ENCODE measurements around the gene GGTA1. TPM values are rescaled to one million over a fixed set of nuclear protein-coding genes. Genes with fewer than 3 reads are reported as not detected.
A peak's percentile ranks its signal among the peaks of the same experiment; 100 is the strongest.

The GGTA1 gene
- total and polyA plus RNA-seq, 2 of the 8 experiments (the other 6 are each of a cell fraction or from before 2014, with no cell fraction given), result not detected

- no peak overlapping the region for H2BK120ac ChIP-seq (replicated peaks; ENCODE audit: low read depth, low read length)
- no peak overlapping the region for H2BK5ac ChIP-seq (ENCODE audit: low read depth, low read length)
- H2BK20ac ChIP-seq (ENCODE audit: low read length), result no peak overlapping the region
- H3K4ac ChIP-seq (replicated peaks; ENCODE audit: insufficient read length, low read depth, low read length), result no peak overlapping the region
- no peak overlapping the region for H4K8ac ChIP-seq (ENCODE audit: extremely low read depth, insufficient read depth, low read length)
- no peak overlapping the region for H3K18ac ChIP-seq (ENCODE audit: extremely low read depth, low read length)
- no peak overlapping the region; a peak in 1 of 4 replicates for H3K4me2 ChIP-seq (ENCODE audit: insufficient read depth in 1 of 2, low read depth in 2 of 2, low read length in 2 of 2)
- TF ChIP-seq CTCF (IDR thresholded peaks at IDR 0.05; ENCODE audit: control extremely low read depth in 1 of 3, insufficient read depth in 1 of 3, low read depth in 1 of 3, low read length in 3 of 3) (no peak), SP4 (IDR thresholded peaks at IDR 0.05; ENCODE audit: low read length) (no peak)
- DNase-seq (ENCODE audit: low read depth in 1 of 2, low spot score in 2 of 2) (no peak), FAIRE-seq (no peak)
- no peaks in the 10 kb centered on the region for H3K36me3 ChIP-seq (ENCODE audit: control insufficient read depth in 2 of 4, insufficient read depth in 4 of 4, low read length in 3 of 4)
- H3K27me3 ChIP-seq (replicated peaks in 1 of 4; ENCODE audit: control insufficient read depth in 3 of 4, extremely low read depth in 1 of 4, insufficient read depth in 3 of 4, low read length in 3 of 4), result 0 out of 7 replicates have a peak, but pooled peaks cover 0 to 3% (median 0%) of the 10 kb centered on the region in 4 experiments
- no peaks in the 10 kb centered on the region for H3K79me2 ChIP-seq (ENCODE audit: control insufficient read depth in 1 of 2, insufficient read depth in 2 of 2, low read length in 2 of 2)
- no peak overlapping the region for H3K27ac ChIP-seq (ENCODE audit: low read depth, low read length)
- H3K4me3 ChIP-seq (ENCODE audit: extremely low read depth in 1 of 4, insufficient read depth in 2 of 4, low read depth in 3 of 4, low read length in 4 of 4), result peak overlapping the region in 1 of 4 experiments; percentile 24; a peak in 1 of 8 replicates
- ChIA-PET CTCF (ENCODE audit: partially characterized antibody) (interaction anchor here (1.6 kb wide), 1 partner anchor 90 kb away, joined by 3 read pairs; no protein-coding TSS in a partner anchor), POLR2A (ENCODE audit: partially characterized antibody) (no interaction called here)
- H2BK12ac ChIP-seq (ENCODE audit: low read depth, low read length), result no peak overlapping the region
- H3K56ac ChIP-seq (replicated peaks; ENCODE audit: insufficient read length, low read depth, low read length), result no peak overlapping the region
- 95% methylated on average over 4 of the region's 5 CpGs; no CpG with 5 or more reads in 1 of the 2 experiments for WGBS, 2 experiments (ENCODE audit: extremely low coverage in 1 of 2, insufficient coverage in 1 of 2, insufficient read length in 1 of 2, insufficient replicate concordance in 2 of 2, low coverage in 1 of 2, low lambda C conversion rate in 2 of 2, missing lambda C conversion rate in 1 of 2)
- H3K14ac ChIP-seq (ENCODE audit: insufficient read length), result no peak overlapping the region
- no peaks in the 10 kb centered on the region for H4K20me1 ChIP-seq (replicated peaks in 1 of 2; ENCODE audit: control insufficient read depth in 1 of 2, insufficient read depth in 2 of 2, low read length in 2 of 2)
- no peak overlapping the region for H3K23ac ChIP-seq (ENCODE audit: insufficient read length)
- no peaks in the 10 kb centered on the region for H3K79me1 ChIP-seq (ENCODE audit: low read depth, low read length)
- H2BK15ac ChIP-seq (ENCODE audit: low read length), result no peak overlapping the region
- no peak overlapping the region for H3K9ac ChIP-seq (replicated peaks in 1 of 4; ENCODE audit: extremely low read depth in 1 of 4, low read depth in 3 of 4, low read length in 3 of 4)
- no peak overlapping the region for H2AFZ ChIP-seq (ENCODE audit: low read length)
- no peaks in the 10 kb centered on the region for H3K9me3 ChIP-seq (ENCODE audit: insufficient read depth in 2 of 2, low read depth in 1 of 2, low read length in 1 of 2)
- H4K5ac ChIP-seq (ENCODE audit: insufficient read length, low read depth, low read length), result no peak overlapping the region
- H2AK5ac ChIP-seq (ENCODE audit: low read depth, low read length), result no peak overlapping the region
- H3K4me1 ChIP-seq (replicated peaks in 1 of 4; ENCODE audit: control insufficient read depth in 3 of 4, insufficient read depth in 4 of 4, low read length in 3 of 4), result peaks cover 0 to 12% (median 9%) of the 10 kb centered on the region in 4 experiments
- 0 out of 2 replicates have a peak, but pooled peaks cover 3% of the 10 kb centered on the region for H3K23me2 ChIP-seq (ENCODE audit: low read depth, low read length)
- H4K91ac ChIP-seq (replicated peaks; ENCODE audit: insufficient read length, low read length), result no peak overlapping the region
These were observed 9.5 kb upstream of the GGTA1 start for GRCh38 chr9:121509180-121509579.

Measured in H1 (cell line).